Suprapubic skin (tissue), 4 donors: ENCODE results near the gene RAB13.

Source experiments
- POLR2A ChIP-seq, 2 donors: fragments of 450-650 bp; IDR thresholded peaks; one replicate each; pipeline ENCODE4 v1.6.1; 2017; ENCODE audit warnings: antibody characterized with exemption in 2 of 2, mild to moderate bottlenecking in 2 of 2, moderate library complexity in 2 of 2
- POLR2AphosphoS5 ChIP-seq, 3 donors: sonication (generic); formaldehyde crosslinking; IDR thresholded peaks; one replicate each; pipeline ENCODE4 v1.6.1; 2017; ENCODE audit warnings: antibody characterized with exemption in 3 of 3
- TF ChIP-seq, protein P1 (sequence below), 2 donors: fragments of 200-600 bp in 1 of 2; fragments of 450-650 bp in 1 of 2; sonication (generic) in 1 of 2; IDR thresholded peaks; one replicate each; pipeline ENCODE4 v1.5.1; 2016 to 2019; ENCODE audit warnings: antibody characterized with exemption in 2 of 2, mild to moderate bottlenecking in 1 of 2, moderate library complexity in 1 of 2

DNA sequence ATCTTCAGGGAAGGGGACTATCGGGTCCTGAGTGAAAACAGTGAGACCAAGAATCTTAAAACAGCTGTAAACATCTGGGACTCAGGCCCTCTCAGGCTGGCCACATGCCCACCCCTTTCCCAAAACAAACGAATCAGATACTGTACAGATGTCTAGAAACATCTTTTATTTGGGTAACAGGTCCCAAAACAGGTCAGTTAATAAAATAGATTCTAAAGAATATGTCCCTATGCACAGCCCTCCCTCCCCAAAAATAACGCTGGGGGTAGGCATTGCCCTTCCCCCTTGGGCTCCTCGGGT is 27.2 kb downstream of the RAB13 start:
- TF ChIP-seq POLR2AphosphoS5 (IDR thresholded peaks at IDR 0.05) (no peak), POLR2A (IDR thresholded peaks at IDR 0.05) (no peak)
- TF ChIP-seq, protein P1, sequence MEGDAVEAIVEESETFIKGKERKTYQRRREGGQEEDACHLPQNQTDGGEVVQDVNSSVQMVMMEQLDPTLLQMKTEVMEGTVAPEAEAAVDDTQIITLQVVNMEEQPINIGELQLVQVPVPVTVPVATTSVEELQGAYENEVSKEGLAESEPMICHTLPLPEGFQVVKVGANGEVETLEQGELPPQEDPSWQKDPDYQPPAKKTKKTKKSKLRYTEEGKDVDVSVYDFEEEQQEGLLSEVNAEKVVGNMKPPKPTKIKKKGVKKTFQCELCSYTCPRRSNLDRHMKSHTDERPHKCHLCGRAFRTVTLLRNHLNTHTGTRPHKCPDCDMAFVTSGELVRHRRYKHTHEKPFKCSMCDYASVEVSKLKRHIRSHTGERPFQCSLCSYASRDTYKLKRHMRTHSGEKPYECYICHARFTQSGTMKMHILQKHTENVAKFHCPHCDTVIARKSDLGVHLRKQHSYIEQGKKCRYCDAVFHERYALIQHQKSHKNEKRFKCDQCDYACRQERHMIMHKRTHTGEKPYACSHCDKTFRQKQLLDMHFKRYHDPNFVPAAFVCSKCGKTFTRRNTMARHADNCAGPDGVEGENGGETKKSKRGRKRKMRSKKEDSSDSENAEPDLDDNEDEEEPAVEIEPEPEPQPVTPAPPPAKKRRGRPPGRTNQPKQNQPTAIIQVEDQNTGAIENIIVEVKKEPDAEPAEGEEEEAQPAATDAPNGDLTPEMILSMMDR (IDR thresholded peaks at IDR 0.05), result no peak
